Mucosa of rectum (tissue), 2 donors: Measurements from ENCODE around the gene PTCH1.
A peak's percentile ranks its signal among the peaks of the same experiment; 100 is the strongest.

ENCODE experiments used
- H3K27ac ChIP-seq, 2 donors: one replicate each; pipeline ENCODE4 v1.7.0; 2013; ENCODE audit warnings: inconsistent platforms in 2 of 2, low read depth in 2 of 2, low read length in 2 of 2
- H3K27me3 ChIP-seq, 2 donors: one replicate each; pipeline ENCODE4 v1.7.0; 2013; ENCODE audit warnings: low read length in 2 of 2; ENCODE audit not compliant: control insufficient read depth in 2 of 2, insufficient read depth in 2 of 2
- H3K36me3 ChIP-seq, 2 donors: one replicate each; pipeline ENCODE4 v1.7.0; 2013; ENCODE audit warnings: low read length in 2 of 2; ENCODE audit not compliant: control insufficient read depth in 2 of 2, insufficient read depth in 2 of 2
- H3K4me1 ChIP-seq, 2 donors: one replicate each; pipeline ENCODE4 v1.7.0; 2013; ENCODE audit warnings: low read length in 2 of 2, mild to moderate bottlenecking in 1 of 2; ENCODE audit not compliant: control insufficient read depth in 2 of 2, insufficient read depth in 2 of 2
- H3K4me3 ChIP-seq, 2 donors: one replicate each; pipeline ENCODE4 v1.7.0; 2013; ENCODE audit warnings: low read length in 2 of 2
- H3K9ac ChIP-seq, 2 donors: one replicate each; pipeline ENCODE4 v1.7.0; 2013; ENCODE audit warnings: low read length in 2 of 2, low read depth in 1 of 2, mild to moderate bottlenecking in 1 of 2
- H3K9me3 ChIP-seq, 2 donors: one replicate each; pipeline ENCODE4 v1.7.0; 2013; ENCODE audit warnings: low read length in 2 of 2; ENCODE audit not compliant: control insufficient read depth in 2 of 2
- donor health status: healthy.
- donor health status: Normal muscosa, but diverticular disease.

The PTCH1 gene

DNA sequence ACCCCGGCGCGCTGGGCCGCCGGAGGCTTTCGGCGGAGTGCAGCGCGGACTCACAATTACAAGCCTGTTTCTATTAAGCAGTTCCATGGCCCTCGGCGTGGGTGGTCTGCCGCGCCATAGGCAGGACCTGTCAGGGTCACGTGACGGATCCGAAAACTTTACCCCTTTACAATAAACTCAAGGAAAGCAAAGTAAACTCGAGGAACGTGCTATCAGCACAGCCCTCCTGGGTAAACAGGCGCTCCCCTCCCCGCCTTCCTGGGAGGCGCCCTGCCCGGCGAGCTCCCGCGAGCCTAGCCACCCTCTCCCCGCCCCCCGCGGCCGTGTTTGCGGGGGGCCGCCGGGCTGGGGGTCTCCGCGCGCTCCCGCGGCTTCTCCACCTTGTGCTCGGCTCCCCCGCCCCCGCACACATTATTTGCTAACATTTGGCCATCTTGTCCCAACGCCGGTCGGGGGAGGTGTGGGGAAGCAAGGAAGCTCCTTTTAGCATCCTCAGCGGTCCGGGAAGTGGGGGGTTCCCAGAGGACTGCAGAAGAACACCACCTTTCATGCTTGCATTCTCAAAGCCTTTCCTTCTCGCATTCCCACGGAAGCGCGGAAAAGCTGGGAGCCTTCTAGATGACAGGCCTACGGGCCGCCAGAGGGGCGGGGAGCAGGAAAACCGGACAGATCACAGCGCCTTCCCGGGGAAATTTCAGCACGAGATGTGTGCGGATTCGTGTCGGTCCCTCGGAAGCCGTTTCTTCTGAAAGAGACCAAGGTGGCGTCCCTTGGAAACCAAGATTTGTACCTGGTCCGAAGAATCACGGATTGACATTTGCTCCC lies at the start of gene PTCH1:
PTCH1 (minus strand) TSS at position 238 of the 825 bp plus-strand sequence.
- H3K4me3 ChIP-seq = peak within 1 kb of the TSS; percentile 74 to 82
- H3K27me3 ChIP-seq = peaks cover 0 to 3% of the 10 kb centered on the region in 2 donors
- H3K9me3 ChIP-seq = no peaks in the 10 kb centered on the region
- no peaks in the 10 kb centered on the region for H3K36me3 ChIP-seq
- peak within 1 kb of the TSS; percentile 63 to 80 for H3K9ac ChIP-seq
- peaks cover 9 to 11% of the 10 kb centered on the region in 2 donors for H3K4me1 ChIP-seq
- peak within 1 kb of the TSS; percentile 60 to 65 for H3K27ac ChIP-seq

GRCh38 chr9:95565982-95566381 lies 49.2 kb upstream of the PTCH1 start:
- H3K36me3 ChIP-seq = no peaks in the 10 kb centered on the region
- H3K27ac ChIP-seq = no peak overlapping the region
- no peak overlapping the region for H3K9ac ChIP-seq
- peaks cover 0 to 6% of the 10 kb centered on the region in 2 donors for H3K27me3 ChIP-seq
- no peak overlapping the region for H3K4me3 ChIP-seq
- H3K4me1 ChIP-seq = no peaks in the 10 kb centered on the region
- no peaks in the 10 kb centered on the region for H3K9me3 ChIP-seq

DNA sequence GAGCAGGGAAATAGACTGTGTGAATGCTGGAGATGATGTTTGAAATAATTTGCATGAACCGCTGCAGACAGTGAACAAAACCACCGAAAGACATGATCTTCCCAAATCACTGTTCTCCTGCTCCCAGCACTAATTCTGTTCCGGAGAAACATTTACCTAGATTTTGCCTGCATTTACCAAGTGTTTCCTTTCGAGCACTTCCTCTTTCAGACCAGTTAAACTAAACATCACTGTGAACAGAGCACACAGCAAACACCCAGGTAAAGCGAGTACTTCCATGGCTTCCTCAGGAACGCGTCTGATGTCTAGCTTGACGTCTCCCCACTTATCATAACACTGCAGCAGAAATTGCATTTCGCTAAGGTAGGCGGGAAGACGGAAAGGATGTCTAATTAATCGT lies 45.1 kb upstream of the PTCH1 start:
- no peak overlapping the region for H3K4me3 ChIP-seq
- H3K27me3 ChIP-seq = no peaks in the 10 kb centered on the region
- H3K27ac ChIP-seq = no peak overlapping the region
- no peaks in the 10 kb centered on the region for H3K36me3 ChIP-seq
- no peaks in the 10 kb centered on the region for H3K4me1 ChIP-seq
- H3K9ac ChIP-seq = no peak overlapping the region
- no peaks in the 10 kb centered on the region for H3K9me3 ChIP-seq

GRCh38 chr9:95557142-95557541 lies 40.4 kb upstream of the PTCH1 start:
- Histone ChIP-seq H3K4me3 (no peak overlapping the region), H3K4me1 (no peaks in the 10 kb centered on the region), H3K9ac (no peak overlapping the region), H3K27me3 (no peaks in the 10 kb centered on the region), H3K9me3 (no peaks in the 10 kb centered on the region), H3K27ac (no peak overlapping the region), H3K36me3 (no peaks in the 10 kb centered on the region)

DNA sequence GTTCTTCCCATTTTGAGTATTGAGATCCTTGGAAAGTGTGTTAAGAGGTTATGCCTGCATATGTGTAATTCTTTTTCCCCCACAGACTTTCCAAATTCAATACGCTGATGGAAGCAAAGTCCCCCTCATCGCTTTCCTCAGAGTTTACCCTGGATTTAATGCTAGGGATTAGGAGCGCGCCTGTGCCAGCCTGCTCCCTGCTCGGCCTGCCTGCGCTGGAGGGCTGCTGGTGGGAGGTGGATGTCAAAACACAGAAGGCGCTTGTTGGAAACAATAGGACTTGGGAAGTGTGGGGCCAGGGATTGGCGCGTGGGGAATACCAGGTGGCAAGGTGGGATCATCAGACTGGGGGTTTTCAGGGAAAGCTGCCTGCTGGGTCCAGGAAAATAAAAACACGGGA lies 39.8 kb upstream of the PTCH1 start:
- Histone ChIP-seq H3K27ac (no peak overlapping the region), H3K4me3 (no peak overlapping the region), H3K27me3 (no peaks in the 10 kb centered on the region), H3K9me3 (no peaks in the 10 kb centered on the region), H3K9ac (no peak overlapping the region), H3K36me3 (no peaks in the 10 kb centered on the region), H3K4me1 (no peaks in the 10 kb centered on the region)

GRCh38 chr9:95552814-95553546 lies 36.2 kb upstream of the PTCH1 start:
- Histone ChIP-seq H3K4me3 (no peak overlapping the region), H3K4me1 (no peaks in the 10 kb centered on the region), H3K9me3 (no peaks in the 10 kb centered on the region), H3K27me3 (no peaks in the 10 kb centered on the region), H3K27ac (no peak overlapping the region), H3K36me3 (no peaks in the 10 kb centered on the region), H3K9ac (no peak overlapping the region)

DNA sequence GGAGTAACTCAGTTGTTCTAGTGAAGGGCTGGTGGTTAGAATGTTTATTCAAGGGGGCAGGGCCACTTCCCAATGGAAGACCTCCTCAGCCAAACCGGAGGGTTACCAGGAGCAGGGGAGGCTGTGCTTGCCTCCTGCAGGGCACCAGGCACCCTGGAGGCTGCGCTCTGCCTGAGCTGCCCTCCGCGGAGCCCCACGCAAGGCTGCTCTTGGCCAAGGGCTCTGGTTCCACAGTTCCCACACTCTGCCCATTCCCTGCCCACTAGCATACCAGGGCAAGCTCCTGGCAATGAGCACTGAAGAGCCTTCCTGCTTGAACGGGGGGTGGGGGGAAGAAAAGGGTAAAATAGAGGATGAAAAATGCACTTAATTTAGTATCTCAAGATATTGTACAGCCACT lies 35.5 kb upstream of the PTCH1 start:
- H3K36me3 ChIP-seq = no peaks in the 10 kb centered on the region

DNA sequence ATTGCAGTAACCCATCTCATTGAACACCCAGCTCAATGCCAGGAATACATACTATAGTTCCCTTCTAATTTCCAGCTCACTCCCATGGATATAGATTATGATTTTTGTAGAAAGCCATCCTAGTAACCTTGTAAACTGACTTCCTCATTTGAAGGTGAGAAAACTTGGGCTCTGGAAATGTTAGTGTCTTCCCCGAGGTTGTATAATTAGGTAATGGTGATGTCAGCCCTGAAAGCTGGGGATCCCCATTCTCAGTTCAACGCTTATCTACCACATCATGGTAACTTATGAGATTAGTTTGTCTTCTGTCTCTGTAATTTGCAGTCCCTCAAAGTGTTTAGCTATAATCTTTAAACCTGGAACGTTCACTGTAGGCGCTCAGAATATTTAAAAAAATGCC lies 34.6 kb upstream of the PTCH1 start:
- Histone ChIP-seq H3K36me3 (no peaks in the 10 kb centered on the region), H3K4me3 (no peak overlapping the region)

More for the DNA sequence above, 35.5 kb upstream of the PTCH1 start:
- H3K4me3 ChIP-seq = no peak overlapping the region
- no peaks in the 10 kb centered on the region for H3K27me3 ChIP-seq
- no peaks in the 10 kb centered on the region for H3K4me1 ChIP-seq
- no peak overlapping the region for H3K27ac ChIP-seq
- no peak overlapping the region for H3K9ac ChIP-seq
- H3K9me3 ChIP-seq = no peaks in the 10 kb centered on the region

DNA sequence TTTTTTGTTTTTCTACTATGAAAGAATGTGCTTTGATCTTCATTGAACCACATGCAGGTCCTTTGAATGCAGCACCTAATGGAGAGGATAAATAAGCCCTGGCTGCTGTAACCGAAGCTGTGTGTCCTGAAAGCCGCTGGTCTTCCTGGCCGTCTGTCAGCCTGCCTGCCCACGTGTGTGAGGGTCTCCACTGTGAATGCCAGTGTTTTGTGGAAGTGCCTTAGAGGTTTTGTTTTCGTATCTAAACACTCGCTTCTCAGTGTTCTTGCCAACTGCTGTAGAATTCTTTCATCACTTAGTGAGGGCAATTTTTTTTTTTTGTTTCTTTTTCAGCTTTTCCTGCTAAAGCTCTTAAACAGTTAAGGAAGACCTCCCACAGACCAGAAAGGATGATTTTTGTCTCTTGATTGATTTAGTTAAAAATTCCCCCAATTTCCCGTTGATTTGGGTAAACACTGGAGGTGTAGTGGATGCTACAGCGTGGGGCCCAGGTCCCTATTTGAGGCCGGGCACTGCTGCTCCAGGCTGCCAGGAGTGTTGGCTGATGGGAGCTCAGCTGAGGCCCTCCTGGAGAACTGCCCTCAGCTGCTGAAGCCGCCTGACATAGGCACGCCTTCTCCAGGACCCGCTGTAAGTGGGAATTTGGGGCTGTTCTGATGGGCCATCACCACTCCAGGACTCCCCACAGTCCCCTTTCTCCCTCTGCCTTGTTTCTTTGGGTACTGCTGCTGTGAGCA lies 29.2 kb upstream of the PTCH1 start:
- no peak overlapping the region for H3K4me3 ChIP-seq
- H3K27me3 ChIP-seq = no peaks in the 10 kb centered on the region
- no peaks in the 10 kb centered on the region for H3K9me3 ChIP-seq
- no peak overlapping the region for H3K27ac ChIP-seq
- no peaks in the 10 kb centered on the region for H3K4me1 ChIP-seq
- H3K36me3 ChIP-seq = no peaks in the 10 kb centered on the region
- H3K9ac ChIP-seq = no peak overlapping the region

More for the DNA sequence above, 34.6 kb upstream of the PTCH1 start:
- no peaks in the 10 kb centered on the region for H3K27me3 ChIP-seq
- H3K4me1 ChIP-seq = no peaks in the 10 kb centered on the region
- no peaks in the 10 kb centered on the region for H3K9me3 ChIP-seq
- no peak overlapping the region for H3K27ac ChIP-seq
- no peak overlapping the region for H3K9ac ChIP-seq
